H9 (cell line): ENCODE data around the gene DOCK1. TPM values are rescaled to one million over a fixed set of nuclear protein-coding genes. Genes with fewer than 3 reads are reported as not detected.
A peak's percentile ranks its signal among the peaks of the same experiment; 100 is the strongest.

Experiments
- DNase-seq: peaks from one replicate; pipeline ENCODE4 v3.0.0-alpha.2; 2017
- H2AFZ ChIP-seq: one replicate; pipeline ENCODE4 v1.6.1; 2013; ENCODE audit warnings: mild to moderate bottlenecking, low read length, control low read depth, moderate library complexity
- H2AK5ac ChIP-seq: 2 replicates; pipeline ENCODE4 v1.6.1; 2013; ENCODE audit warnings: low read length, control low read depth, mixed read lengths; ENCODE audit not compliant: insufficient read length
- H2BK120ac ChIP-seq: one replicate; pipeline ENCODE4 v1.6.1; 2013; ENCODE audit warnings: low read depth, mild to moderate bottlenecking, low read length, control low read depth, inconsistent platforms; ENCODE audit not compliant: poor library complexity, severe bottlenecking
- H2BK12ac ChIP-seq: 2 replicates; pipeline ENCODE4 v1.6.1; 2013; ENCODE audit warnings: low read length, control low read depth, mixed read lengths, low read depth; ENCODE audit not compliant: insufficient read length
- H2BK15ac ChIP-seq: 2 replicates; pipeline ENCODE4 v1.6.1; 2013; ENCODE audit warnings: low read depth, low read length, control low read depth
- H2BK20ac ChIP-seq: one replicate; pipeline ENCODE4 v1.6.1; 2013; ENCODE audit warnings: low read depth, mild to moderate bottlenecking, low read length, control low read depth, inconsistent platforms; ENCODE audit not compliant: poor library complexity, severe bottlenecking
- H2BK5ac ChIP-seq: 2 replicates; pipeline ENCODE4 v1.6.1; 2013; ENCODE audit warnings: low read length, control low read depth, mixed read lengths; ENCODE audit not compliant: insufficient read length
- H3K14ac ChIP-seq: 2 replicates; pipeline ENCODE4 v1.6.1; 2013; ENCODE audit warnings: low read length, control low read depth; ENCODE audit not compliant: insufficient read depth
- H3K18ac ChIP-seq: 2 replicates; pipeline ENCODE4 v1.6.1; 2013; ENCODE audit warnings: low read depth, mild to moderate bottlenecking, mixed read lengths, low read length, control low read depth; ENCODE audit not compliant: insufficient read length
- H3K23ac ChIP-seq: 2 replicates; pipeline ENCODE4 v1.6.1; 2013; ENCODE audit warnings: low read length, control low read depth, mixed read lengths, low read depth; ENCODE audit not compliant: insufficient read length
- H3K23me2 ChIP-seq: 2 replicates; pipeline ENCODE4 v1.6.1; 2013; ENCODE audit warnings: low read depth, mild to moderate bottlenecking, mixed read lengths, low read length, control low read depth; ENCODE audit not compliant: insufficient read length, poor library complexity, severe bottlenecking
- H3K27ac ChIP-seq: 2 replicates; pipeline ENCODE4 v1.5.1; 2013; ENCODE audit warnings: low read length, control low read depth, mixed read lengths, low read depth; ENCODE audit not compliant: insufficient read length
- H3K27me3 ChIP-seq: 2 replicates; pipeline ENCODE4 v1.6.1; 2013; ENCODE audit warnings: low read length, control low read depth, inconsistent platforms; ENCODE audit not compliant: insufficient read depth
- H3K4ac ChIP-seq: 2 replicates; pipeline ENCODE4 v1.6.1; 2013; ENCODE audit warnings: low read depth, mild to moderate bottlenecking, control low read depth, inconsistent platforms, low read length, moderate library complexity
- H3K4me1 ChIP-seq: 2 replicates; pipeline ENCODE4 v1.6.1; 2013; ENCODE audit warnings: low read length, control low read depth, inconsistent platforms; ENCODE audit not compliant: insufficient read depth
- H3K4me2 ChIP-seq: 2 replicates; pipeline ENCODE4 v1.6.1; 2013; ENCODE audit warnings: low read length, control low read depth, mixed read lengths; ENCODE audit not compliant: insufficient read length, insufficient read depth
- H3K56ac ChIP-seq: 2 replicates; pipeline ENCODE4 v1.6.1; 2013; ENCODE audit warnings: low read depth, mild to moderate bottlenecking, mixed read lengths, low read length, control low read depth; ENCODE audit not compliant: insufficient read length
- H3K79me1 ChIP-seq: 2 replicates; pipeline ENCODE4 v1.6.1; 2013; ENCODE audit warnings: low read depth, mild to moderate bottlenecking, moderate library complexity, low read length, control low read depth, inconsistent platforms; ENCODE audit not compliant: insufficient read depth, poor library complexity, severe bottlenecking
- H3K79me2 ChIP-seq: 2 replicates; pipeline ENCODE4 v1.6.1; 2013; ENCODE audit warnings: low read length, control low read depth, inconsistent platforms; ENCODE audit not compliant: insufficient read depth
- H3K9ac ChIP-seq: 2 replicates; pipeline ENCODE4 v1.6.1; 2013; ENCODE audit warnings: low read length, control low read depth, mixed read lengths; ENCODE audit not compliant: insufficient read length; ENCODE audit errors: extremely low read depth
- H3K9me3 ChIP-seq: one replicate; pipeline ENCODE4 v1.6.1; 2013; ENCODE audit warnings: low read depth, low read length, inconsistent platforms; ENCODE audit not compliant: control insufficient read depth
- H3T11ph ChIP-seq: one replicate; pipeline ENCODE4 v1.6.1; 2013; ENCODE audit warnings: mild to moderate bottlenecking, low read length, control low read depth, inconsistent platforms
- H4K20me1 ChIP-seq: one replicate; pipeline ENCODE4 v1.6.1; 2013; ENCODE audit not compliant: control insufficient read depth, insufficient read length, insufficient read depth
- H4K5ac ChIP-seq: 2 replicates; pipeline ENCODE4 v1.6.1; 2013; ENCODE audit warnings: low read depth, mild to moderate bottlenecking, mixed read lengths, low read length, control low read depth; ENCODE audit not compliant: insufficient read length
- H4K8ac ChIP-seq: replicated peaks from 2 replicates; pipeline ENCODE4 v1.6.1; 2013; ENCODE audit warnings: low read length, control low read depth, mixed read lengths, low read depth; ENCODE audit not compliant: insufficient read length
- H4K91ac ChIP-seq: 2 replicates; pipeline ENCODE4 v1.6.1; 2013; ENCODE audit warnings: low read depth, mild to moderate bottlenecking, moderate library complexity, mixed read lengths, low read length, control low read depth; ENCODE audit not compliant: insufficient read length
- H3K27ac Mint-ChIP-seq, 3 experiments: 2 replicates in 2 of 3; 3 replicates in 1 of 3; pipeline ENCODE4 v1.8.0; 2020 to 2021; ENCODE audit warnings: mixed read lengths in 3 of 3, mild to moderate bottlenecking in 1 of 3, moderate library complexity in 1 of 3
- H3K27me3 Mint-ChIP-seq: 2 replicates; pipeline ENCODE4 v1.8.0; 2021; ENCODE audit warnings: low read depth, mild to moderate bottlenecking, moderate library complexity, mixed read lengths
- H3K36me3 Mint-ChIP-seq, 3 experiments: 2 replicates in 2 of 3; 3 replicates in 1 of 3; pipeline ENCODE4 v1.8.0; 2020 to 2021; ENCODE audit warnings: low read depth in 3 of 3, mixed read lengths in 3 of 3; ENCODE audit not compliant: insufficient read depth in 1 of 3
- H3K4me1 Mint-ChIP-seq, 2 experiments: 2 replicates each; pipeline ENCODE4 v1.8.0; 2020; ENCODE audit warnings: mixed read lengths in 2 of 2
- H3K4me3 Mint-ChIP-seq, 2 experiments: 2 replicates in 1 of 2; 3 replicates in 1 of 2; pipeline ENCODE4 v1.8.0; 2020 to 2021; ENCODE audit warnings: mild to moderate bottlenecking in 2 of 2, mixed read lengths in 2 of 2, moderate library complexity in 1 of 2
- H3K9me3 Mint-ChIP-seq, 2 experiments: 2 replicates in 1 of 2; 3 replicates in 1 of 2; pipeline ENCODE4 v1.8.0; 2020; ENCODE audit warnings: mild to moderate bottlenecking in 2 of 2, mixed read lengths in 2 of 2, moderate library complexity in 1 of 2
- CTCF ChIP-seq: fragments of 200-600 bp; sonication (generic); conservative IDR thresholded peaks from 3 replicates; pipeline ENCODE4 v1.8.0; 2021; ENCODE audit warnings: antibody characterized with exemption, mild to moderate bottlenecking
- WGBS: extraction: QIAGEN DNeasy Blood & Tissue Kit; methylation state at CpG from one replicate; pipeline ENCODE4 v1.1.7; 2013; ENCODE audit warnings: missing lambda C conversion rate, low lambda C conversion rate, mixed read lengths; ENCODE audit not compliant: insufficient read length; ENCODE audit errors: extremely low coverage; 5-methylcytosine and 5-hydroxymethylcytosine counted together
- total RNA-seq: library from RNA; stranded (reverse); gene quantifications from 2 replicates; pipeline ENCODE4 v1.2.1, GENCODE V29; 2021

Gene DOCK1
- total RNA-seq, 1 experiment from 2014 or later = 57.0 TPM

GRCh38 chr10:127353544-127353943 lies 448.3 kb downstream of the DOCK1 start:
- Histone ChIP-seq H3K14ac (no peak overlapping the region), H3K23me2 (no peaks in the 10 kb centered on the region), H2BK5ac (no peak overlapping the region), H2BK12ac (no peak overlapping the region), H3K79me2 (no peaks in the 10 kb centered on the region), H3K9ac (no peak overlapping the region), H2BK15ac (no peak overlapping the region), H3K56ac (no peak overlapping the region), H3K4me1 (0 out of 2 replicates have a peak, but pooled peaks cover 2% of the 10 kb centered on the region), H3K4ac (no peak overlapping the region), H3T11ph (no peak overlapping the region), H2BK120ac (no peak overlapping the region), H4K8ac (no peak overlapping the region), H4K5ac (no peak overlapping the region), H3K9me3 (no peaks in the 10 kb centered on the region), H3K79me1 (no peaks in the 10 kb centered on the region), H2BK20ac (no peak overlapping the region), H3K23ac (no peak overlapping the region), H4K20me1 (no peaks in the 10 kb centered on the region), H4K91ac (no peak overlapping the region), H2AFZ (no peak overlapping the region), H2AK5ac (no peak overlapping the region), H3K18ac (no peak overlapping the region), H3K27me3 (no peaks in the 10 kb centered on the region), H3K27ac (no peak overlapping the region), H3K4me2 (no peak overlapping the region)
- Mint-ChIP-seq H3K4me1 (peaks cover 12 to 33% of the 10 kb centered on the region in 2 experiments), H3K36me3 (peaks cover 0 to 5% (median 0%) of the 10 kb centered on the region in 3 experiments; a peak in 1 of 7 replicates), H3K27ac (peak overlapping the region in 1 of 3 experiments; percentile 23; a peak in 2 of 7 replicates), H3K27me3 (no peaks in the 10 kb centered on the region), H3K9me3 (no peaks in the 10 kb centered on the region), H3K4me3 (no peak overlapping the region)
- DNase-seq = no peak
- TF ChIP-seq CTCF = no peak
- WGBS = no CpG with 5 or more reads among the region's 13 CpGs
